LNCaP clone FGC (cell line): ENCODE data around the gene GFER.
"Not testable (repeated sequence)": the region's sequence is repeated elsewhere in the genome, so short reads cannot be mapped to it uniquely, and the experiment has no call there.

Experiments used
- DNase-seq: peaks from one replicate; pipeline ENCODE4 v3.0.0-alpha.2; 2011; ENCODE audit warnings: low read depth
- H3K4me3 ChIP-seq: 2 replicates; pipeline ENCODE4 v1.5.1; 2011; ENCODE audit warnings: mild to moderate bottlenecking, low read depth, low read length, control low read depth
- TF ChIP-seq, protein P1 (sequence below): IDR thresholded peaks from 2 replicates; pipeline ENCODE4 v1.5.1; 2012; ENCODE audit warnings: mild to moderate bottlenecking; ENCODE audit not compliant: control insufficient read depth, insufficient read depth; ENCODE audit errors: extremely low read depth

The GFER gene

DNA sequence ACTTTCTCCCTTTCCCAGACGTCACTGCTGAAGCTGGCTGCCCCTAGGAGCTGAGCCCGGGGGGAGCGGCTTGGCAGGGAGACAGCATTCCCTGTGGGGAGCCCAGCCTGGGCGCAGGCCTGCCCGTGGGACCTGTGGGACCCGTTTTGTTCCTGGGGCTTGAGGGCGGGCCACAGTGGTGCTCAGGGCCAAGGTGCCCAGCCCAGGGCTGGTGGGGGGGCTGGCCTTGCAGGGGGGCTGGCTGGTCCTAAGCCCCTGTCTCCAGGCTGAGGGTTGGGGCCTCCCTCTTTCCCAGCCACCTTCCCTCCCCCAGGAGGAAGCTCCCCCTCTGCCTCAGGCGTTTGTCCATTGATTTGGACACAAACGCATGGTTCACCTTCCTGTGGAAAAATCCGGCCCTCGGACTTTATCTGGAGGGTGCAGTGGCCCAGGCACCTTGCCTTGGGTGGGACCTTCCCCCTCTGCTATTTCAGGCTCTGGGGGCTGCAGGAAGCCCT, 47.1 kb downstream of the GFER start:
- no peak for DNase-seq
- TF ChIP-seq, protein P1, sequence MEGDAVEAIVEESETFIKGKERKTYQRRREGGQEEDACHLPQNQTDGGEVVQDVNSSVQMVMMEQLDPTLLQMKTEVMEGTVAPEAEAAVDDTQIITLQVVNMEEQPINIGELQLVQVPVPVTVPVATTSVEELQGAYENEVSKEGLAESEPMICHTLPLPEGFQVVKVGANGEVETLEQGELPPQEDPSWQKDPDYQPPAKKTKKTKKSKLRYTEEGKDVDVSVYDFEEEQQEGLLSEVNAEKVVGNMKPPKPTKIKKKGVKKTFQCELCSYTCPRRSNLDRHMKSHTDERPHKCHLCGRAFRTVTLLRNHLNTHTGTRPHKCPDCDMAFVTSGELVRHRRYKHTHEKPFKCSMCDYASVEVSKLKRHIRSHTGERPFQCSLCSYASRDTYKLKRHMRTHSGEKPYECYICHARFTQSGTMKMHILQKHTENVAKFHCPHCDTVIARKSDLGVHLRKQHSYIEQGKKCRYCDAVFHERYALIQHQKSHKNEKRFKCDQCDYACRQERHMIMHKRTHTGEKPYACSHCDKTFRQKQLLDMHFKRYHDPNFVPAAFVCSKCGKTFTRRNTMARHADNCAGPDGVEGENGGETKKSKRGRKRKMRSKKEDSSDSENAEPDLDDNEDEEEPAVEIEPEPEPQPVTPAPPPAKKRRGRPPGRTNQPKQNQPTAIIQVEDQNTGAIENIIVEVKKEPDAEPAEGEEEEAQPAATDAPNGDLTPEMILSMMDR, result no peak
- no peak overlapping the region for H3K4me3 ChIP-seq

DNA sequence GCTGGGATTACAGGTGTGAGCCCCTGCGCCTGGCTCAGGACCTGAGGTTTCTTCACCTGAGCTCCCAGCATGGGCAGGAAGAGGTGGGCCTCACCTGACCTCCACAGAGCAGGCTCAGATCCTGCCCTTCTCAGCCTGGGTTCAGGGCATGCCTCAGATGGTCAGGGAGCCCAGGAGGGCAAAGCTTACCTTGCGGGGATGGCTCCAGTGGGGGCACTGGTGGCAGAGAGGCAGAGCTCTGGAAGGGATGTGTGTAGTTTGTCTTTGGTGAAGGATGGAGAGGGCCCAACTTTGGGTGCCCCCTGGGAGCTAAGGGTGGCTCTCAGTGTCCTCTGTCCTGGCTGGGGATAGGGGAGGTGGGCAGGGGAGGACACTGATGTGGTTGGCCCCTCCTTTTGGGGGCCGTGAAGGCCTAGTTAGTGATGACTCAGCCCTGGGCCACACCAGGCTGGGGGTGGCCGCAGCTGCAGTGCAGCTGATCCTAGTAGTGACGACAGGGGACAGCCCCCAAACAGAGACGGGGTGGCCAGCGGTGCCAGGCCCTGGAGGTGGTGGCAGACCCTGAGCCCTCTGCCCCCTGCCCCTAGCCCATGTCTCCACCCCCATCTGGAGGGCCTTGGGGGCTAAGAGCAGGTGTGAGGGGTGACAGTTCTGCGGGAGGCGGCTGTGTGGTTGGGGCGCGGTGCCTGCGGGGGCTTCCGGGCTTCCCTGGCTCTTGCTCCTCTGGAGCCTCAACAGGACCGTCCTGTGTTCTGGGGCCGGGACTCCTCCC, 48.5 kb downstream of the GFER start:
- TF ChIP-seq, protein P1, result no peak
- DNase-seq, result no peak
- H3K4me3 ChIP-seq, result no peak overlapping the region

DNA sequence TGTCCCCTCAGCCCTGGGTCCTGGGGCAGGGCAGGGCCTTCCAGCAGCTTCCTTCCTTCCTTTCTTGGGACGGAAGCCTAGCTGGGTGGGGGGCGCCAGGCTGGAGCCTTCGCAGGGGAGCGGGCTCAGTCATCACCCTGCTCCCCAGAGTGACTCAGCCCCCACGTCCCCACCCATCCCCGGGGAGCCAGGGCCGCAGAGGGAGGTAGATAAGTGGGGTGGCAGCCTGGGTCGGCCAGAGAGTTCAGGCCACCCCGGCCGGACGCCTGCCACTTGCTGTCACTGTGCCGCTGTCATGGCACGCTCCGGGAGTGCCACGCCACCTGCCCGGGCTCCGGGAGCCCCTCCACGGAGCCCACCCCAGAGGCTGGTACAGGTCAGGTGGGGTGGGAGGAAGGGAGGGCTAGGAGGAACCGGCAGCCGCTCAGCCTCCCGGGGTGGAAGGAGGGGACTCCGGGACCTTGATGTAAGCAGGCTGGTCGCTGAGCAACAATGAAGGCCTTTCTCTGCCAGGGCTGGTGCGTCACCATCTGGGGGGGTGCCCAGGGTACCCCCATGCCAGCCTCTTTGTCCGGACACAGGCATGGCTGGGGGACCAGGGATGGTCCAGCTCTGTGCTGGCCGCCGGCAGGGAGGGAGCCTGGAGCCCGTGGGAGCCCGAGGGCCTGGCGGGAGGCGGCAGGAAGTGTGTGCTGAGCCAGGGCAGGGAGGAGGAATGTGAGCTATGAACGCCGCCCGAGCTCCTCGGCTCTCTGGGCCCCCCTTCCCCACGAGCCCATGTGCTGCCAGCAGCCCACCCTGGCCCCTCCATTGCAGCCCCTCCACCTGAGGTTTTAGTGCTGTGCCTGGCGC, 49.3 kb downstream of the GFER start:
- TF ChIP-seq, protein P1, result no peak
- H3K4me3 ChIP-seq, result no peak overlapping the region
- DNase-seq, result no peak

DNA sequence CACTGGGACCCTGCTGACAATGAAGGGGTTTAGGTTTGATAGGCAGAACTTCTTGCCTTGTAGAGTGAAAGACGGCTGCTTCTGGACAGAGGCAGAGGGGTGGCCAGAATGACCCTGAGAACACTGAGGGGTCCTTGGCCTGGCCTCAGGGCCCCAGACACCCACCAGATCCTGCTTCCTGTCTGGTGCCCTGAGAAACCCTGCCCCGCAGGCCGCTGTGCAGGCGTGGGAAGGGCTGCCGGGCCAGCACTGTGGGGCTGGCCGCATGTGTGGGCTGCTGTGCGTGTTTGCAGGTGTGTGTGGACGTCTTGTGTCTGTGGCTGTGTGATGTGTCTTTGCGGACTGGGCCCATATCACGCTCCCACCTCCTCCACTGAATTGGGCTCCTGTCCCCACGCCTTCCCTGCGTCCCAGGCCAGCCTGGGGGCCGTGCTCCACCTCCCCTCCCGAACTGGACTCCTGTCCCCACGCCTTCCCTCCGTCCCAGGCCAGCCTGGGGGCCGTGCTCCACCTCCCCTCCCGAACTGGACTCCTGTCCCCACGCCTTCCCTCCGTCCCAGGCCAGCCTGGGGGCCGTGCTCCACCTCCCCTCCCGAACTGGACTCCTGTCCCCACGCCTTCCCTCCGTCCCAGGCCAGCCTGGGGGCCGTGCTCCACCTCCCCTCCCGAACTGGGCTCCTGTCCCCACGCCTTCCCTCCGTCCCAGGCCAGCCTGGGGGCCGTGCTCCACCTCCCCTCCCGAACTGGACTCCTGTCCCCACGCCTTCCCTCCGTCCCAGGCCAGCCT, 50.1 kb downstream of the GFER start:
- not testable (repeated sequence) for H3K4me3 ChIP-seq, DNase-seq

DNA sequence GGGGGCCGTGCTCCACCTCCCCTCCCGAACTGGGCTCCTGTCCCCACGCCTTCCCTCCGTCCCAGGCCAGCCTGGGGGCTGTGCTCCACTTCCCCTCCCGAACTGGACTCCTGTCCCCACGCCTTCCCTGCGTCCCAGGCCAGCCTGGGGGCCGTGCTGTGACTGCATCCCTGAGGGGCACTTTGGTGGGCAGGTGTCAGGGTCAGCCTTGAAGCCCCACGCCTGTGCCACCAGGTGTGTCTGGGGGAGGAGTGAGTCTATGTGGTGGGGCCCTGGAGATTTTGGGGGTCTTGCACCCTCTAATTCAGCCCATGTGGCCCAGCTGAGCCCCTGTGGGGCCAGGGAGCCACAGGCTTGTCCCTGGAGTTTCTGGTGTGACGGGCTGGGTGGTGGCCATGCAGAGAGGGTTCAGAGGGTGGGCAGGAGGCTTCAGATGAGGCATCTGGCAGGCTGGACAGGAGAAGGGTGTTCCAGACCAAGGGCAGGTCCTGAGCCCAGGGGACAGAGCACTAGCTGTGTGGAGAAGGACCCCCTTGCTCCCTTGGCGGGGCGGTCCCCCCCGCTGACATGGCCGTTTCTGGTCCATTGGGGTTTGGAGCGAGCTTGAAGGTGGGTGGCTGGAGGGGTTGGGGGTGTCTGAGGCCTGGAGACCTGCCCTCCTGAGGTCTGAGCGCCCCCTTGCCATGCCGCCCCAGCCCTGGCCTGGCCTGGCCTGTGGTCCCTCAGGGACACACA, 50.9 kb downstream of the GFER start:
- DNase-seq, result no peak
- H3K4me3 ChIP-seq, result no peak overlapping the region
- TF ChIP-seq, protein P1, result no peak

DNA sequence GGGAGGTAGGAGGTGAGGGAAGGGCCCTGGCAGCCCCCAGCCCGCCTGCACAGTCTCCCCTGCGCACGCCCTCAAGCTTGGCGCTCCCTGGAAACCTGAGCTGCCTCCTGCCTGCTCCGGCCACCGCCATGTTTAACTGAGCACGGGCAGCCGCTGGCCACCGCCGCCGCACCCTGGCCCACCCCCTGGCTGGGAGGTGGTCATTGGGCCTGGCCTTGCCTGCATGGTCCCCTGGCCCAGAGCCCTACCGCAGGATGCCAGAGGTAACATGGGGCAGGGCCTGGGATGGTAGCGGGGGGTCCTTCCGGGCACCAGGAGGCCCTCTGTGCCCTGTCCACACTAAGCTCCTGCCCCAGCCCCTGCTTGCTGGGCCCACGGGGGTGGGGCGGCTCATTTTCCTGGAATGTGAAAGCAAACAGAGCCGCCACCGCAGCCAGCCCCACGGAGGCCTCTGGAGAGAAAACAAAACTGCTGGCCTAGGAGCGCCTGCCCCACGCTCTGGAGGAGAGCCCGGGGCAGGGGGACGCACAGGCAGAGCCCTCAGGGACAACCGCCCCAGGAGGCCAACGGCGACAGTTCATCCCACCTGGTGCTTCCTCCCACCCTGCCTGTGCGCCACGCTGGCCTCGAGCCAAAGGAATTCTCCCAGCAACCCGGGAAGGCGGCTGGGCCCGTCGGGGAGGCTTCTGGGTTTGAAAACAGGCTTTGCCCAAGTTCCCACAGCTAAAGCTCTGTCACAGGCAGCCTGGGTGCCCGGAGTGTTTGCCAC, 51.6 kb downstream of the GFER start:
- DNase-seq, result no peak
- TF ChIP-seq, protein P1, result no peak
- H3K4me3 ChIP-seq, result no peak overlapping the region
